Hippocampal formation (tissue), 2 donors: ENCODE results near the gene RPS25.
"Not testable (repeated sequence)": the region's sequence is repeated elsewhere in the genome, so short reads cannot be mapped to it uniquely, and the experiment has no call there.

Source experiments
- DNase-seq, 2 donors: peaks; one replicate each; lab custom pipeline; 2025; lab: John Stamatoyannopoulos, UW

RPS25 gene

GRCh38 chr11:119039471-119039870, 21.3 kb upstream of the RPS25 start:
- DNase-seq = not testable (repeated sequence)

- DNase-seq = no peak
Measured at GRCh38 chr11:119038884-119039283, 20.7 kb upstream of the RPS25 start.

- no peak for DNase-seq
Measured at GRCh38 chr11:119034813-119035212, 16.7 kb upstream of the RPS25 start.

GRCh38 chr11:119033421-119033820, 15.3 kb upstream of the RPS25 start:
- not testable (repeated sequence) for DNase-seq

GRCh38 chr11:119031912-119032280, 13.8 kb upstream of the RPS25 start:
- DNase-seq = no peak

- DNase-seq = peak; percentile 90 to 91
Measured at GRCh38 chr11:119030329-119031047, 12.3 kb upstream of the RPS25 start, which contains the start of gene SLC37A4. Gene SLC37A4, minus strand, starts transcription at chr11:119030877.

- DNase-seq = no peak
Measured at GRCh38 chr11:119030029-119030328, 11.8 kb upstream of the RPS25 start.

- no peak for DNase-seq
Measured at GRCh38 chr11:119029340-119030028, 11.3 kb upstream of the RPS25 start.

- DNase-seq = no peak
Measured at GRCh38 chr11:119029069-119029339, 10.9 kb upstream of the RPS25 start.

- DNase-seq = no peak
Measured at GRCh38 chr11:119028346-119029068, 10.4 kb upstream of the RPS25 start.

- DNase-seq = no peak
Measured at GRCh38 chr11:119027561-119028345, 9.6 kb upstream of the RPS25 start.

- no peak for DNase-seq
Measured at GRCh38 chr11:119026970-119027369, 8.8 kb upstream of the RPS25 start.

- no peak for DNase-seq
Measured at GRCh38 chr11:119025978-119026766, 8.0 kb upstream of the RPS25 start.

- DNase-seq = no peak
Measured at GRCh38 chr11:119025541-119025940, 7.4 kb upstream of the RPS25 start.

- no peak for DNase-seq
Measured at GRCh38 chr11:119025099-119025473, 6.9 kb upstream of the RPS25 start.

GRCh38 chr11:119024430-119025098, 6.4 kb upstream of the RPS25 start:
- DNase-seq = no peak

- no peak for DNase-seq
Measured at GRCh38 chr11:119023741-119024140, 5.6 kb upstream of the RPS25 start.

GRCh38 chr11:119021631-119022030, 3.5 kb upstream of the RPS25 start:
- no peak for DNase-seq

- no peak for DNase-seq
Measured at GRCh38 chr11:119019996-119020395, 1.9 kb upstream of the RPS25 start.

GRCh38 chr11:119017377-119017776, 766 bp downstream of the RPS25 start:
- DNase-seq = not testable (repeated sequence)
